ENCODE measurements around the gene ELK3. TPM values are rescaled to one million over a fixed set of nuclear protein-coding genes. Genes with fewer than 3 reads are reported as not detected.
A peak's percentile ranks its signal among the peaks of the same experiment; 100 is the strongest.

ELK3 gene
- total RNA-seq, 1 donor from 2014 or later, result 41.2 TPM

- intact Hi-C loops (cut with DNase I), result no loop called here
- Histone ChIP-seq H3K27me3 (no peaks in the 10 kb centered on the region), H3K4me3 (no peak overlapping the region), H3K27ac (no peak overlapping the region), H3K9me3 (no peaks in the 10 kb centered on the region), H3K36me3 (no peaks in the 10 kb centered on the region), H3K4me1 (no peaks in the 10 kb centered on the region)
- TF ChIP-seq, protein P1, sequence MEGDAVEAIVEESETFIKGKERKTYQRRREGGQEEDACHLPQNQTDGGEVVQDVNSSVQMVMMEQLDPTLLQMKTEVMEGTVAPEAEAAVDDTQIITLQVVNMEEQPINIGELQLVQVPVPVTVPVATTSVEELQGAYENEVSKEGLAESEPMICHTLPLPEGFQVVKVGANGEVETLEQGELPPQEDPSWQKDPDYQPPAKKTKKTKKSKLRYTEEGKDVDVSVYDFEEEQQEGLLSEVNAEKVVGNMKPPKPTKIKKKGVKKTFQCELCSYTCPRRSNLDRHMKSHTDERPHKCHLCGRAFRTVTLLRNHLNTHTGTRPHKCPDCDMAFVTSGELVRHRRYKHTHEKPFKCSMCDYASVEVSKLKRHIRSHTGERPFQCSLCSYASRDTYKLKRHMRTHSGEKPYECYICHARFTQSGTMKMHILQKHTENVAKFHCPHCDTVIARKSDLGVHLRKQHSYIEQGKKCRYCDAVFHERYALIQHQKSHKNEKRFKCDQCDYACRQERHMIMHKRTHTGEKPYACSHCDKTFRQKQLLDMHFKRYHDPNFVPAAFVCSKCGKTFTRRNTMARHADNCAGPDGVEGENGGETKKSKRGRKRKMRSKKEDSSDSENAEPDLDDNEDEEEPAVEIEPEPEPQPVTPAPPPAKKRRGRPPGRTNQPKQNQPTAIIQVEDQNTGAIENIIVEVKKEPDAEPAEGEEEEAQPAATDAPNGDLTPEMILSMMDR (IDR thresholded peaks at IDR 0.05), result no peak
- no peak for ATAC-seq
- no peak for DNase-seq
Observed at GRCh38 chr12:96176575-96176974, 17.6 kb upstream of the ELK3 start.

DNA sequence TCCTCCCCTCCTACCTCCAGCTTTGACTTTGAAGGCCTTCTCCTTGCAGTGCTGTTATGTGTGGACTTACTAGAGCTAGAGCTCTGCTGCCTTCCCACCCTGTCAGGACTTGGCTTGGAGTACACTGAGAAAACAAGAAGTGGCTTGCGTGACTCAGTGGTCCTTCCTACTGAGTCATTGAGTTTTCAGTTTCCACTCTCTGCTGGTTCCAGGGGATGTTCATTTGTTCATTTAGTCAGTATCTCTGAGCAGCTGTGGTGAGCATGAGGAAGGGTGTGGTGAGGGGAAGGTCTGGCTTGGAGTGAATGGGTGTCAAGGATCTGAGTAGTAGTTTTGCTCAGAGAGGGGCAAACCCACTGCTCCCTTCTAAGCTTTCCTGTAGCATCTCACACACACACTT, 17.2 kb upstream of the ELK3 start:
- H3K4me1 ChIP-seq, result no peaks in the 10 kb centered on the region
- intact Hi-C loops (cut with DNase I), result no loop called here
- TF ChIP-seq, protein P1 (IDR thresholded peaks at IDR 0.05), result no peak
- H3K9me3 ChIP-seq, result no peaks in the 10 kb centered on the region
- ATAC-seq (peak; percentile 67), DNase-seq (no peak)
- no peaks in the 10 kb centered on the region for H3K36me3 ChIP-seq
- H3K27me3 ChIP-seq, result no peaks in the 10 kb centered on the region
- no peak overlapping the region for H3K4me3 ChIP-seq
- no peak overlapping the region for H3K27ac ChIP-seq

DNA sequence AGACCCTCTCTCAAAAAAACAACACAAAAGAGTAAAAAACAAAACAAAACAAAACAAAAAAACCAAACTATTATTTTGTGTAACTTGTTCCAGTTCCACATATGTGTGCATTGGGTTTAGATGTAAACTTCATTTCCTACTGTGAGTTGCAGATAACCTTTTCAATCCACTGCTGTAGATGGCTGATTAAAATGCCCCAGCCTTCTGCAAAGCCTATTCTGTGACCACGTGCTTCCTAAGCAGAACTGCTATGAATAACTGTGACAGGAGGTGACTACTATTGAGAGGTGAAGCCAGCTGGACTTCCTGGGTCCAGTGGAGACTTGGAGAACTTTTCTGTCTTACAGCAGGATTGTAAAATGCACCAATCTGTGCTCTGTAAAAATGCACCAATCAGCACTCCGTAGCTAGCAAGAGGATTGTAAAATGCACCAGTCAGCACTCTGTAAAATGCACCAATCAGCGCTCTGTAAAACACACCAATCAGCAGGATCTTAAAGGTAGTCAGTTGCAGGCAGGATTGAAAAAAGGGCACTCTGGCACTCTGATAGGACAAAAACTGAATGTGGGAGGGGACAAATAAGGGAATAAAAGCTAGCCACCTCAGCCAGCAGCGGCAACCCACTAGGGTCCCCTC, 10.3 kb upstream of the ELK3 start:
- ATAC-seq, result no peak
- Histone ChIP-seq H3K36me3 (no peaks in the 10 kb centered on the region), H3K9me3 (no peaks in the 10 kb centered on the region), H3K4me3 (no peak overlapping the region), H3K4me1 (no peaks in the 10 kb centered on the region), H3K27ac (no peak overlapping the region), H3K27me3 (no peaks in the 10 kb centered on the region)
- intact Hi-C loops (cut with DNase I), result no loop called here
- DNase-seq, result no peak
- TF ChIP-seq, protein P1 (IDR thresholded peaks at IDR 0.05), result no peak

DNA sequence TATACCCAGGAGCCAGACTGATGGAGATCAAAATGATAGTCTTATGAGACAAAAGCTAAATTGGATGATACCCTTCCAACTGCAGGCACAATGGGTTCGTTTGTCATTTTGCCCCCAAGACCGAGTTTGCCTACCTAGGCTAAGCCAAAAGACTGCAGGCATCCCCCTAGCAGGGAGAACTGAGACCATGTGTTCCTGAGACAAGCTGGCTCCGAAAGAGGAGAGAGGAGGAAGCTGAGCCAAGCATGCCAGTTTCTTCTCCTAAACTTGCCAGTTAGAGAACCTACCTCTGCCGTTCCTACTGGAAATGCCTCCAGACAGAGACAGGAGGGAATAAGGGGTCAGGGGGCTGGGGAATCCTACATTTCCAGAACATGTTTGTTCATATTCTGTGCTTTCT, 8.3 kb upstream of the ELK3 start:
- TF ChIP-seq, protein P1 (IDR thresholded peaks at IDR 0.05), result no peak
- no peak for ATAC-seq
- no peak for DNase-seq
- Histone ChIP-seq H3K4me3 (no peak overlapping the region), H3K27ac (no peak overlapping the region), H3K4me1 (no peaks in the 10 kb centered on the region), H3K9me3 (no peaks in the 10 kb centered on the region), H3K36me3 (no peaks in the 10 kb centered on the region), H3K27me3 (no peaks in the 10 kb centered on the region)
- intact Hi-C loops (cut with DNase I), result no loop called here

- Histone ChIP-seq H3K4me1 (no peaks in the 10 kb centered on the region), H3K36me3 (no peaks in the 10 kb centered on the region), H3K9me3 (no peaks in the 10 kb centered on the region), H3K4me3 (no peak overlapping the region), H3K27me3 (no peaks in the 10 kb centered on the region), H3K27ac (no peak overlapping the region)
- intact Hi-C loops (cut with DNase I), result no loop called here
- TF ChIP-seq, protein P1 (IDR thresholded peaks at IDR 0.05), result no peak
- DNase-seq (no peak), ATAC-seq (no peak)
Observed at GRCh38 chr12:96186607-96187301, 7.4 kb upstream of the ELK3 start.
